ENCODE measurements around the gene GNAO1.

GNAO1 gene

GRCh38 chr16:56241596-56241995, 50.3 kb downstream of the GNAO1 start:
- DNase-seq (ENCODE audit: low spot score), result no peak

- DNase-seq (ENCODE audit: low spot score), result no peak
Measured at GRCh38 chr16:56242740-56243139, 51.5 kb downstream of the GNAO1 start.

GRCh38 chr16:56244612-56245011, 53.3 kb downstream of the GNAO1 start:
- no peak for DNase-seq (ENCODE audit: low spot score)

DNA sequence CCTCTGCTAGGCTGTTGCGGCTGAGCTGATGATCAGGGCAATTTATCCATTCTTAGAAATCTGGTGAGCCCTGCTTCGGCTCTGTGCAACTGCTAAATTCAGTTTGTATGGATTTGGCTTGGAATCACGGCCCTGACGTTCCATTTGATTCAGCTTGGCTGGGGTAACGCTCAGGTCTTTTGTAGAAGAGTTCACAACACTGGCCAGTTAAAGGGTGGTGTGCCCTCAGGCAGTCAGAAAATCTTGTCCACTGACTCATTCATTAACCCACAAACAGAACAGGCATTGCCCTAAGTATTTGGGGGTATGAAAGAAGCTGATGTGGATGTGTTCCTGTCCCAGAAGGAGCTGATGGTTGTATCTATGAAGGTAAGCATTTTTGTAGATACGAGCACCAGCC, 53.9 kb downstream of the GNAO1 start:
- peak; percentile 20 for DNase-seq (ENCODE audit: low spot score)

GRCh38 chr16:56246051-56246817, 54.9 kb downstream of the GNAO1 start:
- DNase-seq (ENCODE audit: low spot score), result no peak

DNA sequence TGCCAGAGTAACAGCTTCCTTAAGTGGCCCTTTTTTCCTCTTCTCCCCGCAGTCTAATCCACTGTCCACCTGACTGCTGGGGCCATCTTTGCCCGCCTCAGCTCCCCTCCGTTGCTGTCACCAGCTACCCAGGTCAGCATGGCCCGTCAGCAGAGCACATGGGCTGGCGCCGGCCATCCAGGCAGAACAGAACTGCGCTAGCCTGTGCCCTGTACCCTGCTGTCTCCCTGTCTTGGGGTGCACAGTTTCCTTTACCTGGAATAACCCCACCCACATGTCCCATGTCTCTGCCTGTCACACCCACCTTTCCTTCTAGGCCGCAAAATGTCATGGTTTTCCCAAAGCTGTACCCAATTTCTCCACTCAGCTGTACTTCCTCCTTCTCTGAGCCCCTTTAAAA, 55.7 kb downstream of the GNAO1 start:
- no peak for DNase-seq (ENCODE audit: low spot score)

DNA sequence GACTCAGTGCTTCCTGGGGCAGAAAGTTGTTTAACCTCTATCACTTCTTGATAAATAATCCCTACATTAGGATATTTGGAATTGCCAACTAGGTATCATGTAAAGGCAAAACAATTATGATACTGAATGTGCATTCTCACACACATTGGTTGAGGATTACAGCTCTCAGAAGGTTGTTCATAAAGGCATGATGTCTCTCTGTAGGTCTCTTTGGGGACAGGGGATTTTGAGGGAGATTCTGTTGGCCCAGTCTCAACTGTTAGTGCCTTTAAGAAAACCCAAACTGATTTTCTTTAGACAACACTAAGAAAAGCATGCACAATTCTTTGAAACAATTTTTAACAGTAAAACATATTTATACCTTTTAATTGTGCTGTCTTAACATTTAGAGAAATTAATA, 56.5 kb downstream of the GNAO1 start:
- no peak for DNase-seq (ENCODE audit: low spot score)

GRCh38 chr16:56252835-56253234, 61.5 kb downstream of the GNAO1 start:
- no peak for DNase-seq (ENCODE audit: low spot score)

DNA sequence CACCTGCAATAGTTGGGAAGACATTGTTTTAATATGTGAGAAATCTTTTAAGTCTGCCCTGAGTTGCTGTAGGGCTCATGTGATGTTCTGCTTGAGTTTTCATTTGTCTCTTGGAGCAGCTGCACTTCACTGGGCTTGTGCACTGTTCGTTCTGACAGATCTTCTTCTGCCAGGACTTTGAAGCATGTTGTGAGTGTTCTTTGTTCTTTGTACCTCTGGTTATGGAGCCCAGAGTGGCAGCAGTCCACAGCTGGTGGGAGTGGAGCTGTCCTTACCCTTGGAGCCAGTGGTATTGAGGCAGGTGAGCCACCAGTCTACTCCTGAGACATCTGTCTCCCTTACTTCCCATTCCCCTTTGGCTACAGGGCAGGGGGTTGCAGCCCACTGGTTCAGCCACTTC, 64.6 kb downstream of the GNAO1 start:
- DNase-seq (ENCODE audit: low spot score), result no peak

- no peak for DNase-seq (ENCODE audit: low spot score)
Measured at GRCh38 chr16:56257239-56257638, 66.0 kb downstream of the GNAO1 start.

DNA sequence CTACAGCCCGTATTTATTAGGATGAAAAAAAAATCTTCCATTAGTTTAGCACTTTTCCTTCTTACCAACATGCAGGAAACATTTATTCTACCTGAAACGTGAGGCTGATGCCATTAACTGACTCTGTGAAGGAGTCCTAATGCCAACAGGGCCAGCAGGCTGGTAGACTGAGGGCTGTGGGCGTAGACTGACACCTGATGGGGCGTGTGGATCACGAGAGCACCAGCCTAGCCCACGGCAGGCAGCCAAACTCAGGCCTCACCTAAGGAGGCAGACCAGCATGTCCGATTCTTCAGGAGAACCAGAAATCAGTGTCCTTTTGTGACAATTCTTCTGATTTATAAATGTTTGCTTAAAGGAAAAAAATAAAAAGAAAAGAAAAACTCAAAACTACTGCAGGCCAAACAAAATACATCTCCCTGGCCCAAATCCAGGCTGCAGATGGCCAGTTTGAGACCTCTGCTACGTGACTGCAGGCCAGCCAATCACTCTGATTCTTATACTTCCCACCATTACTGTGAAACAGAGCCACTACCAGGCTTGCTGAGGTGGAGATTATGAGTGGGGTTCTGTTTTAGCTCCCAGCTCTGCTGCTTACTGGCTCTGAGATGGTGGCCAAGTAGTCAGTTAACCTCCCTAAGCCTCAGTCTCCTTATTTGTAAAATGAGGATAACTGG, 66.5 kb downstream of the GNAO1 start:
- no peak for DNase-seq (ENCODE audit: low spot score)

DNA sequence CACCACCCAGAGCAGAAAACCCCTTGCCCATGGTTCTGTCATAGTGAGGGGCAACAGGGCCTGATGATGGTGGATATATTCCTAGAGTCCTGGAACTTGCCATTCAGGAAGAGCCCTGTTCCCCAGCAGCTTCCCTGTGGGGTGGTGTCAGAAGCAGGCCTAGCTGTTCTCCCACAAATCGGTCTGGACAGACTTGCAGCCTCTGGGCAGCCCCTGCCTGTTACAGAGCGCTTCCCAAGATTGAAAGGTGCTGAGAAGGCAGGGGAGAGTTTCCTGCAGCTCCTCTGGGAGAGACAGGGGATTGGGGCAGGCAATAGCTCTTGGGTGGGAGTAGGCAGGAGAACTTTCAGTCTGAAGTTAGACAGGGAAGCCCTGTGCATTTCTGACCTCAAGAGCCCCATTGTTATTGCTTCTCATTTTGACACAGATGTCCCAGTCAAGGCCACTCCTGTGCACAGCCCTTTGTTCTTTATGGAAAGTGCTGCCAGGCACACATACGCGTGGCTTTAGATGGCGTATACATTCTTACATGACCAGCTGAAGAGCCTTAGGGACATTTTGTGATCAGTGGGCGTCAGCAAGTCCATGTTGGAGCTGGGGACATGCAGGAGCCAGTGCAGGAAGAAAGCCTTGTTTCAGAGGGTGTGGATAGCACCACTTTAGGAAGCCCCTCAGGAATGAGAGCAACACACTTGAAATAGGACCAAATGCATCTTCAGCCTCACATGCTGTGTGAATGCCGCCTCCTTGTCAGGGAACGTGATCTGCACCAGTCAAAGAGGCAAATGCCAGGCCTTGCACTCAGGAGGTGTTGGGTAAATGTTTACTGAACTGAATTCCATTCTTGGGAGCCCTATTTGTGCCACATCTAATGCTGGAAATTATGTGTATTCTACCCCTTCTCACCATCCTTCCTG, 67.5 kb downstream of the GNAO1 start:
- peak; percentile 4 for DNase-seq (ENCODE audit: low spot score)

- DNase-seq (ENCODE audit: low spot score), result no peak
Measured at GRCh38 chr16:56259425-56259779, 68.1 kb downstream of the GNAO1 start.

GRCh38 chr16:56260378-56261160, 69.3 kb downstream of the GNAO1 start:
- no peak for DNase-seq (ENCODE audit: low spot score)

DNA sequence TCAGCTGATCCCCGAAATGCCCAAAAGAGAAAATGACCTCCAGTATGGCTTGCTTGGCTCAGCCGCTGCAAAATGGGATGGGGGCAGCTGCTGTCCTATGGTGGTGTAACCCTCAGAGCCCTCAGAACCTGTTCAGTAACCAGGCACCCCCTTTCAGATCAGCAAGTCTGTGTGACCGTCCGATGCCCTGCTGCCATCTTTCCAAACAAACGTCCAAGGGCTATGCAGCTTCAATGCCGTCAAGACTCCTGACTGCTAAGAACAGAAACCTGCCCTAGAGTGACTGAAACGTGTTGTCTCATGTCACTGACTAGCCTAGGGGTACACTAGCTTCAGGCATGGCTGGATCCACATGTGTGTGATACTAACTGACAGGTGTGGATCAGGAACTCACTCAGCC, 70.4 kb downstream of the GNAO1 start:
- no peak for DNase-seq (ENCODE audit: low spot score)

GRCh38 chr16:56262148-56262547, 70.9 kb downstream of the GNAO1 start:
- DNase-seq (ENCODE audit: low spot score), result no peak

DNA sequence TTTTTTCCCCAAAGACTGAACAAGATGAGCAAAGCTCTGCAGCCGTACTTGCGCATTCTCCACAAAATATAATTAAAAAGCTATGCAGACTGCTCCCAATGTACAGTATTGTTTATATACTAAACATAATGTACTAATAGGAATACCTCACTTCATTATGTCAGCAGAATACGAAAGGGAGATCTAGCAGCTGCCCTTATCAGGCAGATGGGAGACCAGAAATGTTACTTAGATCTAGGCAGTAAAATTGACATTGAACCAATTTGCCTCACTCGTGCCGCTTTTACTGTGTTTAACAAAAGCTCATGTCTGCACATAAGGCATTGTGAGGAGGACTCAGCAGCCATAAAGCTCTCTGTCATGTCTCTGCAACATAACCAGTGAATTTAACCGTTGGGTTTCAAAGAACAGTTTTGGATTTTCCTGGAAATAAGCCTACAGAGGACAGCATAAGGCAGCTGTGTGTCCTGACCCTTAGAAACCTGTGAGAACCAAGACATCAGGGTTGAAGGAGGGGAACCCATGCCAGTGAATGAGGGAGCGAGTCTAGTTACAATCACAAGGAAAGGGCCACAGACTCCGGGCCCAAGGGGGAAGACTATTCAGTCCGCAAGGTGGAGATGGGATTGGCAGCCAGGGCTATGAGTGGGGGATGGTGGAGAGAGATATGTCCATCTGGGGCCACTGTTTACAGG, 71.4 kb downstream of the GNAO1 start:
- DNase-seq (ENCODE audit: low spot score), result no peak

GRCh38 chr16:56263711-56264608, 72.7 kb downstream of the GNAO1 start:
- DNase-seq (ENCODE audit: low spot score), result no peak

- no peak for DNase-seq (ENCODE audit: low spot score)
Measured at GRCh38 chr16:56264609-56264972, 73.3 kb downstream of the GNAO1 start.

DNA sequence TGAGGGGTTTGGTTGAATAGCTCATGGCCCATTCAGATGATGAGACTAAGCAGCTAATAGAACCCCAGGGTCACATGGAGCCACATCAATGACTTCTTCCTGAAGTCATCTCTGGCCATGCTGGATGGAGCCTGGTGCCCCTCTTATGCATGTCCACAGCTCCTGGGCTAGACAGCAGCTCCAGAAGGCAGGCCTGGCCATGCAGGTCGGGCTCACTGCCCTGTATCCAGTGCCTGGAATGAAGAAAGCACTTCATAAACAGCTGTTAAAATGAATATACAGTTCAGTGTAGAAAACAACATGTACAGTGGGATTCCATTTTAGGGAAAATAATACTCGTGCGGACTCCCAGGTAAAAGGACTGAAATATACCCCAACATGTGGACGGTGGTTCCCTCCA, 73.9 kb downstream of the GNAO1 start:
- no peak for DNase-seq (ENCODE audit: low spot score)

Data from COLO829 (cell line).